Neural progenitor cell (in vitro differentiated cells): ENCODE data around the gene ELL. TPM values are rescaled to one million over a fixed set of nuclear protein-coding genes. Genes with fewer than 3 reads are reported as not detected.

Experiments used
- DNase-seq: peaks from one replicate; pipeline ENCODE4 v3.0.0-alpha.2; 2016; ENCODE audit warnings: low spot score
- H2AFZ ChIP-seq: fragments of 200-600 bp; sonication (generic); replicated peaks from 2 replicates; pipeline ENCODE4 v1.6.1; 2016; ENCODE audit warnings: antibody characterized with exemption
- H3F3A ChIP-seq: fragments of 200-600 bp; sonication (generic); 2 replicates; pipeline ENCODE4 v1.6.1; 2016; ENCODE audit warnings: antibody characterized with exemption, low read depth
- H3K27ac ChIP-seq: fragments of 200-600 bp; sonication (generic); 2 replicates; pipeline ENCODE4 v1.5.1; 2016; ENCODE audit warnings: mild to moderate bottlenecking
- H3K27me3 ChIP-seq: fragments of 200-600 bp; sonication (generic); 2 replicates; pipeline ENCODE4 v1.6.1; 2016; ENCODE audit warnings: mild to moderate bottlenecking, moderate library complexity
- H3K36me3 ChIP-seq: fragments of 200-600 bp; sonication (generic); 2 replicates; pipeline ENCODE4 v1.5.1; 2016
- H3K4me1 ChIP-seq: fragments of 200-600 bp; sonication (generic); 2 replicates; pipeline ENCODE4 v1.6.1; 2016; ENCODE audit warnings: mixed run types
- H3K4me2 ChIP-seq: fragments of 200-600 bp; sonication (generic); 2 replicates; pipeline ENCODE4 v1.6.1; 2016
- H3K4me3 ChIP-seq: fragments of 200-600 bp; sonication (generic); 2 replicates; pipeline ENCODE4 v1.5.1; 2016
- H3K79me2 ChIP-seq: fragments of 200-600 bp; sonication (generic); 2 replicates; pipeline ENCODE4 v1.6.1; 2016; ENCODE audit warnings: low read depth
- H3K9ac ChIP-seq: fragments of 200-600 bp; sonication (generic); 2 replicates; pipeline ENCODE4 v1.6.1; 2016
- H3K9me3 ChIP-seq: fragments of 200-600 bp; sonication (generic); 2 replicates; pipeline ENCODE4 v1.5.1; 2016; ENCODE audit warnings: low read depth
- H4K20me1 ChIP-seq: fragments of 200-600 bp; sonication (generic); 2 replicates; pipeline ENCODE4 v1.6.1; 2016; ENCODE audit warnings: low read depth
- H3K27ac Mint-ChIP-seq: 3 replicates; pipeline ENCODE4 v1.8.0; 2021; ENCODE audit warnings: mixed read lengths
- H3K27me3 Mint-ChIP-seq: 2 replicates; pipeline ENCODE4 v1.8.0; 2022; ENCODE audit warnings: low read depth, mild to moderate bottlenecking, inconsistent platforms, moderate library complexity, mixed read lengths; ENCODE audit not compliant: insufficient read depth
- H3K36me3 Mint-ChIP-seq: 3 replicates; pipeline ENCODE4 v1.8.0; 2021; ENCODE audit warnings: mixed read lengths
- H3K4me1 Mint-ChIP-seq: 3 replicates; pipeline ENCODE4 v1.8.0; 2021; ENCODE audit warnings: mixed read lengths
- H3K4me3 Mint-ChIP-seq: 3 replicates; pipeline ENCODE4 v1.8.0; 2021; ENCODE audit warnings: mild to moderate bottlenecking, moderate library complexity, mixed read lengths
- H3K9me3 Mint-ChIP-seq: 3 replicates; pipeline ENCODE4 v1.8.0; 2020; ENCODE audit warnings: mixed read lengths
- CTCF ChIP-seq: fragments of 200-600 bp; sonication (generic); IDR thresholded peaks from 2 replicates; pipeline ENCODE4 v1.5.1; 2017; ENCODE audit warnings: antibody characterized with exemption, mild to moderate bottlenecking
- EZH2 ChIP-seq: fragments of 200-600 bp; sonication (generic); IDR thresholded peaks from 2 replicates; pipeline ENCODE4 v1.6.1; 2017; ENCODE audit warnings: antibody characterized with exemption, mild to moderate bottlenecking, moderate library complexity
- EZH2phosphoT487 ChIP-seq: fragments of 200-600 bp; sonication (generic); IDR thresholded peaks from 2 replicates; pipeline ENCODE4 v1.6.1; 2017; ENCODE audit warnings: antibody characterized with exemption
- total RNA-seq: library from RNA; depleted of rRNA; stranded (reverse); fragments of >200 nt; gene quantifications from 2 replicates; pipeline ENCODE4 v1.2.3, GENCODE V29; 2015; ENCODE audit warnings: low replicate concordance

Gene ELL
- total RNA-seq, 1 donor from 2014 or later = 2.9 TPM

GRCh38 chr19:18539372-18539771 is 17.5 kb upstream of the ELL start:
- Histone ChIP-seq H3K36me3 (no peaks in the 10 kb centered on the region), H3K27ac (no peak overlapping the region), H3K4me1 (peaks cover 5% of the 10 kb centered on the region), H4K20me1 (peaks cover 10% of the 10 kb centered on the region), H3K4me3 (no peak overlapping the region), H3K79me2 (peaks cover 21% of the 10 kb centered on the region), H3K27me3 (no peaks in the 10 kb centered on the region), H3K9ac (no peak overlapping the region), H3K4me2 (no peak overlapping the region), H2AFZ (no peak overlapping the region), H3K9me3 (no peaks in the 10 kb centered on the region), H3F3A (peaks cover 8% of the 10 kb centered on the region)
- no peak overlapping the region for H3K4me3 Mint-ChIP-seq
- no peaks in the 10 kb centered on the region for H3K9me3 Mint-ChIP-seq
- peaks cover 10% of the 10 kb centered on the region for H3K4me1 Mint-ChIP-seq
- TF ChIP-seq CTCF (no peak), EZH2 (no peak), EZH2phosphoT487 (no peak)
- no peak overlapping the region for H3K27ac Mint-ChIP-seq
- H3K27me3 Mint-ChIP-seq = peaks cover 9% of the 10 kb centered on the region
- H3K36me3 Mint-ChIP-seq = peaks cover 8% of the 10 kb centered on the region
- no peak for DNase-seq

- no peak overlapping the region for H2AFZ ChIP-seq
- peaks cover 8% of the 10 kb centered on the region for H3F3A ChIP-seq
- H3K9ac ChIP-seq = no peak overlapping the region
- H3K4me3 Mint-ChIP-seq = no peak overlapping the region
- no peaks in the 10 kb centered on the region for H3K4me1 ChIP-seq
- H3K9me3 Mint-ChIP-seq = no peaks in the 10 kb centered on the region
- no peak for TF ChIP-seq EZH2phosphoT487
- no peak overlapping the region for H3K27ac Mint-ChIP-seq
- H3K9me3 ChIP-seq = no peaks in the 10 kb centered on the region
- peaks cover 21% of the 10 kb centered on the region for H3K79me2 ChIP-seq
- no peak overlapping the region for H3K4me3 ChIP-seq
- no peak overlapping the region for H3K27ac ChIP-seq
- H3K4me2 ChIP-seq = no peak overlapping the region
- H3K27me3 ChIP-seq = no peaks in the 10 kb centered on the region
- no peak for DNase-seq
- H3K36me3 ChIP-seq = no peaks in the 10 kb centered on the region
- H3K36me3 Mint-ChIP-seq = peaks cover 10% of the 10 kb centered on the region
- peaks cover 9% of the 10 kb centered on the region for H3K27me3 Mint-ChIP-seq
- peaks cover 3% of the 10 kb centered on the region for H3K4me1 Mint-ChIP-seq
- H4K20me1 ChIP-seq = peaks cover 10% of the 10 kb centered on the region
These were observed 16.2 kb upstream of the ELL start for GRCh38 chr19:18538115-18538514.

- no peak overlapping the region for H3K27ac Mint-ChIP-seq
- H3K27me3 Mint-ChIP-seq = peaks cover 9% of the 10 kb centered on the region
- peaks cover 10% of the 10 kb centered on the region for H3K36me3 Mint-ChIP-seq
- Histone ChIP-seq H3K36me3 (no peaks in the 10 kb centered on the region), H3K4me1 (no peaks in the 10 kb centered on the region), H3K9me3 (no peaks in the 10 kb centered on the region), H3K4me2 (no peak overlapping the region), H3F3A (peaks cover 6% of the 10 kb centered on the region), H3K9ac (no peak overlapping the region), H3K27ac (no peak overlapping the region), H4K20me1 (peaks cover 9% of the 10 kb centered on the region), H3K27me3 (no peaks in the 10 kb centered on the region), H3K4me3 (no peak overlapping the region), H2AFZ (no peak overlapping the region), H3K79me2 (peaks cover 18% of the 10 kb centered on the region)
- peaks cover 1% of the 10 kb centered on the region for H3K4me1 Mint-ChIP-seq
- no peak overlapping the region for H3K4me3 Mint-ChIP-seq
- TF ChIP-seq CTCF (no peak), EZH2phosphoT487 (no peak), EZH2 (no peak)
- no peak for DNase-seq
- H3K9me3 Mint-ChIP-seq = no peaks in the 10 kb centered on the region
These were observed 15.6 kb upstream of the ELL start for GRCh38 chr19:18537431-18537830.

- H3K4me1 Mint-ChIP-seq = no peaks in the 10 kb centered on the region
- no peak overlapping the region for H3K9ac ChIP-seq
- H3K4me1 ChIP-seq = no peaks in the 10 kb centered on the region
- H3K4me3 ChIP-seq = no peak overlapping the region
- DNase-seq = no peak
- H3K27ac Mint-ChIP-seq = no peak overlapping the region
- peaks cover 13% of the 10 kb centered on the region for H3K36me3 Mint-ChIP-seq
- H2AFZ ChIP-seq = no peak overlapping the region
- no peak for TF ChIP-seq EZH2phosphoT487
- TF ChIP-seq EZH2 = no peak
- TF ChIP-seq CTCF = no peak
- no peaks in the 10 kb centered on the region for H4K20me1 ChIP-seq
- H3K4me2 ChIP-seq = no peak overlapping the region
- no peaks in the 10 kb centered on the region for H3K9me3 ChIP-seq
- peaks cover 7% of the 10 kb centered on the region for H3K27me3 Mint-ChIP-seq
- H3F3A ChIP-seq = peaks cover 5% of the 10 kb centered on the region
- H3K9me3 Mint-ChIP-seq = no peaks in the 10 kb centered on the region
- peaks cover 8% of the 10 kb centered on the region for H3K79me2 ChIP-seq
- no peaks in the 10 kb centered on the region for H3K27me3 ChIP-seq
- no peaks in the 10 kb centered on the region for H3K36me3 ChIP-seq
- H3K4me3 Mint-ChIP-seq = no peak overlapping the region
- H3K27ac ChIP-seq = no peak overlapping the region
These were observed 14.6 kb upstream of the ELL start for GRCh38 chr19:18536475-18536874.
